Cerebellar cortex (tissue), 1 donor: ENCODE measurements around the gene PTPRN2.
"Not testable (repeated sequence)": the region's sequence is repeated elsewhere in the genome, so short reads cannot be mapped to it uniquely, and the experiment has no call there.

Experiments
- DNase-seq: peaks from one replicate; pipeline ENCODE4 v3.0.0-alpha.2; 2015; ENCODE audit warnings: low spot score

PTPRN2 gene

DNA sequence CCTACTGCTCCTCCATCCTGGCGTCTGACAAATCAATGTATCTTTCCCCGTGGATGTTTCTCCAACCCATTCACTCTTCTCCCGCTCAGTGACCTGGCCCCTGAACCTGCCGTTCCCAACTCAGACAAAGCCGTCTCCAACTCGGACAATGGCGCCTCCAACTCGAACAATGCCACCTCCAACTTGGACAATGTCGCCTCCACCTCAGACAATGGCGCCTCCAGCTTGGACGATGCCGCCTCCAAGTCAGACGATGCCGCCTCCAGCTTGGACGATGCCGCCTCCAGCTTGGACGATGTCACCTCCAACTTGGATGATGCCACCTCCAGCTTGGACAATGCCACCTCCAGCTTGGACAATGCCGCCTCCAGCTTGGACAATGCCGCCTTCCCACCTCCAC is 642.2 kb downstream of the PTPRN2 start:
- no peak for DNase-seq

- no peak for DNase-seq
Observed at GRCh38 chr7:157944734-157945291, 642.8 kb downstream of the PTPRN2 start.

DNA sequence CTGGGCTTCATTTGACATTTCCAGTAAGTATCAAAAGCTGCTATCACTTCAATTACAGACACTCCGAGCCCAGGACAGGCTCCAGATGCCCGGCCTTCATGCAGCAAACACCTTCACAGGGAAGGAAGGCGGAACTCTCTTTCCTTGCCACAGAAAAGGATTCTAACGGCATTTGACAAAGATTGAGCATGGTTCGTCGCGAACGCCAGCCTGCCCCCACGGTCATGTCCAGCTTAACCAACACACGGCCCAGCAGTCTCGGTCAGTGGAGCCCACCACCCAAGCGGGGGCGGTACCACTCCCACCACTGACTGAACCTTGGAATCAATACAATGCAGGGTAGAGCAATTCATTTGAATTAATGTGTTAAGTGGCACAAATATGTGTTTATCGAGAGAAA is 643.6 kb downstream of the PTPRN2 start:
- no peak for DNase-seq

- DNase-seq = no peak
Observed at GRCh38 chr7:157943561-157943960, 644.1 kb downstream of the PTPRN2 start.

DNA sequence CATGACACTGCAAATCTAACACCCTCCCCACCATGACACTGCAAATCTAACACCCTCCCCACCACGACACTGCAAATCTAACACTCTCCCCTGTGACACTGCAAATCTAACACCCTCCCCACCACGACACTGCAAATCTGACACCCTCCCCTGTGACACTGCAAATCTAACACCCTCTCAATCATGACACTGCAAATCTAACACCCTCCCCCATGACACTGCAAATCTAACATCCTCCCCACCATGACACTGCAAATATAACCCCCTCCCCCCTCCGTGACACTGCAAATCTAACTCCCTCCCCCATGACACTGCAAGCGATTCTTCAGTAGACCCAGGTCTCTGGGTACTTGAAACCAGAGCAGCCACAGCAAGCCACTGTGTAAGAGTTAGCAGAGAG is 646.4 kb downstream of the PTPRN2 start:
- no peak for DNase-seq

DNA sequence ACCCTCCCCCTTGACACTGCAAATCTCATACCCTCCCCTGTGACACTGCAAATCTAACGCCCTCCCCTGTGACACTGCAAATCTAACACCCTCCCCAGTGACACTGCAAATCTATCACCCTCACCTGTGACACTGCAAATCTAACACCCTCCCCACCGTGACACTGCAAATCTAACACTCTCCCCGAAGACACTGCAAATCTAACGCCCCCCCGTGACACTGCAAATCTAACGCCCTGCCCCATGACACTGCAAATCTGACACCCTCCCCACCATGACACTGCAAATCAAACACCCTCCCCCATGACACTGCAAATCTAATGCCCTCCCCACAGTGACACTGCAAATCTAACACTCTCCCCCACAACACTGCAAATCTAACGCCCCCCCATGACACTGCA is 647.1 kb downstream of the PTPRN2 start:
- DNase-seq = no peak

DNA sequence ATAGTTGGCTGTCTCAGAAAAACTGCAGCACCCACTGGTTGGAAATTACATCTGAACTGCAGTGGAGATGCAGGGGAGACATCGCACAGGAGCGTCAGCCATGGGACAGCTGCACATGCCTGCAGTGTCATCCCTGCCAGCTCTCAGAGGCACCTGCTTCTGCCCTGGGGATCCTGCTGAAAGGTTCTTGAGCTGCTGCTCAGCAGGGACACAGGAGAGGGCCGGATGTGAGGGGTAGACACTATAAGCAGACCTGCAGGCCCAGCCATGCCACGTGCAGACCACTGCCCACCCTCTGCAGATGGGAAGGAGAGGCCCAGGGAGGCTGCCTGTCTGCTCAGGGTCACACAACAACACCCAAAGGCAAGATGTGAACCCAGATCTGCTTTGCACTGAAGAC is 649.4 kb downstream of the PTPRN2 start:
- no peak for DNase-seq

GRCh38 chr7:157937406-157937805 is 650.2 kb downstream of the PTPRN2 start:
- no peak for DNase-seq

DNA sequence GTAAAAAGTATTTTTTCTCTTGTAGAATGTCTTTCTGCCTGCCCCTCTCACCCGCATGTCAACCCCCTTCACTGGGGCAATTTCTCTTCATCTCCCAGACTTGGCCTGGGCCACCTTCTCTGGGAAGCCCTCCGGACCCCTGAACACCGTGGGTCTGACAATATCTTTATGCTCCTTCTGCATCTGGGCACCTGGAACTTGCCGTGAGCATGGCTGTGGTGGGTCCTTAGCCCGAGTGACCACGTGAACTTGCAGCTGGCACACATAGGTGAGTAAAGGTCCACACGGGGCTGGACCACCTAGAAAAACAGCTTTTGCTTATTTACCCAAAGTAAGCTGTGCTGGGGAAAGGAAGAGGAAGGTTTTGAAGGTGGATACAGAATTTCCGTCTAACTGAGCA is 650.6 kb downstream of the PTPRN2 start:
- DNase-seq = no peak

GRCh38 chr7:157935721-157936120 is 651.9 kb downstream of the PTPRN2 start:
- DNase-seq = not testable (repeated sequence)

DNA sequence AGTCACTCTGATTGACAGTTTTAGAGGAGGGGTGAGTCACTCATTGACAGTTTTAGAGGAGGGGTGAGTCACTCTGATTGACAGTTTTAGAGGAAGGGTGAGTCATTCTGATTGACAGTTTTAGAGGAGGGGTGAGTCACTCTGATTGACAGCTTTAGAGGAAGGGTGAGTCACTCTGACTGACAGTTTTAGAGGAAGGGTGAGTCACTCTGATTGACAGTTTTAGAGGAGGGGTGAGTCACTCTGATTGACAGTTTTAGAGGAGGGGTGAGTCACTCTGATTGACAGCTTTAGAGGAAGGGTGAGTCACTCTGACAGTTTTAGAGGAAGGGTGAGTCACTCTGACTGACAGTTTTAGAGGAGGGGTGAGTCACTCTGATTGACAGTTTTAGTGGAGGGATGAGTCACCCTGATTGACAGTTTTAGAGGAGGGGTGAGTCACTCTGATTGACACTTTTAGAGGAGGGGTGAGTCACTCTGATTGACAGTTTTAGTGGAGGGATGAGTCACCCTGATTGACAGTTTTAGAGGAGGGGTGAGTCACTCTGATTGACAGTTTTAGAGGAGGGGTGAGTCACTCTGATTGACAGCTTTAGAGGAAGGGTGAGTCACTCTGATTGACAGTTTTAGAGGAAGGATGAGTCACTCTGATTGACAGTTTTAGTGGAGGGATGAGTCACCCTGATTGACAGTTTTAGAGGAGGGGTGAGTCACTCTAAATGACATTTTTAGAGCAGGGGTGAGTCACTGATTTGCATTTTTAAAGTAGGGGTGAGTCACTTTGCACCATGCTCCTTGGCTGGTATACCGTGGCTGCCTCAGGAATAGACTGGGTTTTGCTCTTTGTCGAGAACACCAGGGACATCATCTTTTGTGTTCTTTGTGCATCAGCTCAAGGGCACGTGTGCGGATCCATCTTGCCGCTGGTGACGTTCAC is 654.1 kb downstream of the PTPRN2 start:
- DNase-seq = not testable (repeated sequence)

DNA sequence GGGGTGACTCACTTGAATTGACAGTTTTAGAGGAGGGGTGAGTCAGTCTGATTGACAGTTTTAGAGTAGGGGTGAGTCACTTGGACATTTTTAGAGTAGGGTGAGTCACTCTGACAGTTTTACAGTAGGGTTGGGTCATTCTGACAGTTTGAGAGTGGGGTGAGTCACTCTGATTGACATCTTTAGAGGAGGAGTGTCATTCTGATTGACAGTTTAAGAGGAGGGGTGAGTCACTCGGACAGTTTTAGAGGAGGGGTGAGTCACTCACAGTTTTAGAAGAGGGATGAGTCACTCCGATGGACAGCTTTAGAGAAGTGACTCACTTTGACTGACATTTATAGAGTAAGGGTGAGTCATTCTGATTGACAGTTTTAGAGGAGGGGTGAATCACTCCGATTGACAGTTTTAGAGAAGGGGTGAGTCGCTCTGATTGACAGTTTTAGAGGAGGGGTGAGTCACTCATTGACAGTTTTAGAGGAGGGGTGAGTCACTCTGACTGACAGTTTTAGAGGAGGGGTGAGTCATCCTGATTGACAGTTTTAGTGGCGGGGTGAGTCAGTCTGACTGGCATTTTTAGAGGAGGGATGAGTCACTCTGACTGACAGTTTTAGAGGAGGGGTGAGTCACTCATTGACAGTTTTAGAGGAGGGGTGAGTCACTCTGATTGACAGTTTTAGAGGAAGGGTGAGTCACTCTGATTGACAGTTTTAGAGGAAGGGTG is 655.0 kb downstream of the PTPRN2 start:
- no peak for DNase-seq

DNA sequence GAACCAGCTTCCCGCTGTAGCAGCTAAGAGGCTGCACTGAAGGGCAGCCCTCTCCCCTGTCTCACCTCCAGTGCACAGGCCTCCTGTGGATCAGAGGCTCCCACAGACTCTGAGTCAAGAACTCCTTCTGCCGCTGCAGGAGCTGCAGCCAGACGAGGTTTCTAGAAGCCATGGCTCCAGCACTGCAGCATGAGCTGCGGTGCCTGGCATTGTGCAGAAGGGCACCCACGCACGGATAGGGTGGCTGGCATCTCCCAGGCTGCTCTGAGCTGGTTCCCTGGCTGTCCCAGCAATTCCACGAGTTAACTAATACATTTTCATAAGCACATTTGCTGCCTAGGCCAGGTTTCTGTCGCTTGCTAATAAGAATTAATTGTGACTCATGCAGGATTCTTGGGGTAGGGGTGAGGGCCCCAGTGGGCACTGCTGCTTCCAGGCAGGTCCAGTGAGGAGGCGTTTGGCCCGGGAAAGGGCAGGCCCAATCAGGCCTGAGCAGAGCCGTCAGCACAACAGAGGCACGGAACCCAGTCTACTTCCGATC is 656.6 kb downstream of the PTPRN2 start:
- DNase-seq = no peak

DNA sequence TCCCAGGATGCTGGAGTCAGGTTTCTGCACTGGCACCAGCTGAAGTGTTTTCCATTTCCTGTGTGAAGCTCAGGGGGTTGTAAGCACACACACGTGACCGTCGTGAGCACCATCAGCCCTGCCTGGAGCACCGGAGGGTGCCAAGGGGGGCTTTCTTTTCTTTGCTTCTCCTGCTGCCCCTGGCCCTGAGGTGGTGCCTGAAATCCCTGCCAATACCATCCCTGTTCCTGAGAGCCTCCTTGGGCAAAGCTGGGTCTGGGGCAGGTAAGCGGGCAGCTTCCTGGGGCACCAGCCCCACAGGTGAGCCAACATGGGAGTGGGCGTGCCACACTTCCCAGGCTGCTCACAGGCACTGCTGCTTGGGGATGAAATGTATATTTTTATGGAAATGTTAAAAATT is 657.2 kb downstream of the PTPRN2 start:
- no peak for DNase-seq

DNA sequence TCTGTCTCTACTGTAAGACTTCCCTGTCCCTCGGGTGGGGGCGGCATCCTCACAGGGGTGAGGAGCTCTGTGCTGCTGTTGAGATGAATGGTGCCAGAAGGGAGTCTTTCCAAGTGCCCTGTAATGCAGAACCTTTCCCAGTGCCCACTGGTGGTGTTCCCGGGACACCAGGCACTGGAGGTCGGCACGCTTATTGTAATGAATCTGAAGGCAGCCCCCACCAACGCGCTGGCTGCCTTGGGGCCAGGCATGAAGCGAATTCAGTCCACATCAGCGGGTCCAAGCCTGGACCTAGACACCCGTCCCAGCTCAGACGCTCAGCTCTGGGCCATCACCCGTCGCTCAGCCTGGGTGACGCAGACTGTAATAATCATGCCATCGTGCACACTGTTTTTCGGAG is 658.0 kb downstream of the PTPRN2 start:
- no peak for DNase-seq

GRCh38 chr7:157928808-157929425 is 658.7 kb downstream of the PTPRN2 start:
- DNase-seq = no peak

- DNase-seq = no peak
Observed at GRCh38 chr7:157928171-157928794, 659.3 kb downstream of the PTPRN2 start.

DNA sequence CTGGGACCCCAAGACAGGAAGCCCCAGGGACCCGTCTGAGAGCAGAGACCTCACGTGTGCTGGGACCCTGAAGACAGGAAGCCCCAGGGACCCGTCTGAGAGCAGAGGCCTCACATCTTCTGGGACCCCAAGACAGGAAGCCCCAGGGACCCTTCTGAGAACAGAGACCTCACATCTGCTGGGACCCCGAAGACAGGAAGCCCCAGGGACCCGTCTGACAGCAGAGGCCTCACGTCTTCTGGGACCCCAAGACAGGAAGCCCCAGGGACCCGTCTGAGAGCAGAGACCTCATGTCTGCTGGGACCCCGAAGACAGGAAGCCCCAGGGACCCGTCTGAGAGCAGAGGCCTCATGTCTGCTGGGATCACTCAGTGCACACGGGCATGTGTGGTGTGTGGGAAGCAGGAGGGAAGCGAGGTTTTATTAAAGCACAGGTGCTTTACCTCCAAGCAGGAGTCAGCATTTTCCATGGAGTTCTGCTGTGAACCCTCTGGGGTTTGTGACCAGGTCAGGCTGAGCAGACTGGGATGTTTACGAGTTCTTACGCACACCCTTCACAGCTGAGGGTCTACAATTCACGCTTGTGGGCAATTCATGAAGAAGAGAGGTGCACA is 660.2 kb downstream of the PTPRN2 start:
- DNase-seq = no peak

- DNase-seq = no peak
Observed at GRCh38 chr7:157926521-157927150, 661.0 kb downstream of the PTPRN2 start.

DNA sequence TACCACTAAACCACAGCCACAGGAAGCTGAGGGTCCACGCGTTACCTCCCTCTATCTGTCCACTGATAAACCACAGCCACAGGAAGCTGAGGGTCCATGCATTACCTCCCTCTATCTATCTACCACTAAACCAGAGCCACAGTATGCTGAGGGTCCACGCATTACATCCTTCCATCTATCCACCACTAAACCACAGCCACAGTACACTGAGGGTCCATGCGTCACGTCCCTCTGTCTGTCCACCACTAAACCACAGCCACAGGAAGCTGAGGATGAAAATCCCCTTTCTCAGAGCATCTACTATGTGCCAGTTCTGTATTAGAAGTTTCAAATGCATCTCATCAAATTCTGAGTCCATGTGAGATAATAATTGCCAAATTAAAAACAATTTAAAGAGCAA is 661.5 kb downstream of the PTPRN2 start:
- DNase-seq = no peak

DNA sequence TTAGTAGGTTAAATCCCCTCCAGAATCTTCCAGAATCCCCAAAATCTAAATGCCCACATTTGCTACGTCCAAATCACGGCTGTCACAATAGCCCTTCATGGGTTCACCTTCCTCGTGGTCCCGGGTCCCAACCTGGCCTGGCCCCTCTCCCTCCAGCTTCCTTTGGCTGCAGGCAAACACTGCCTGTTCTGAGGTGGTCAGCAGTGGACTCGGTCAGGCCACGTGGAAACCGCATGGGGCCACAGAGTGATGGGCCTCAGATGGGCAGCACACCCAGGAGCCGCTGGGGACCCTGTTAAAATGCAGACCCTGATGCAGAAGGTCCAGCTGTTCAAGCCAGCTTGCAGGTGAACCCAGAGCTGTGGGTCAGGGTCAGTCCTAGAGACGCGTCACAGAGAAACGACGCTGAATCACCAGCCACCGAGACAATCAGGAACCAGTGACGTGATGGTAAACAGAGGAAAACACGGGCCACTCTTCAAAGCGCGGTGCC is 662.2 kb downstream of the PTPRN2 start:
- no peak for DNase-seq
